H54 (cell line): ENCODE data around the gene PPIL3.

ENCODE experiments used
- DNase-seq: peaks from one replicate; pipeline ENCODE4 v3.0.0; 2011; ENCODE audit warnings: low spot score, mixed read lengths; ENCODE audit not compliant: insufficient read length
- FAIRE-seq: peaks from 3 replicates; lab custom pipeline; 2011; peaks lifted over from hg19 to GRCh38; lab: Jason Lieb, UNC
- POLR2A ChIP-seq: IDR thresholded peaks from 2 replicates; pipeline ENCODE4 v1.6.1; 2011; ENCODE audit warnings: low read depth, mild to moderate bottlenecking, low read length

Gene PPIL3

DNA sequence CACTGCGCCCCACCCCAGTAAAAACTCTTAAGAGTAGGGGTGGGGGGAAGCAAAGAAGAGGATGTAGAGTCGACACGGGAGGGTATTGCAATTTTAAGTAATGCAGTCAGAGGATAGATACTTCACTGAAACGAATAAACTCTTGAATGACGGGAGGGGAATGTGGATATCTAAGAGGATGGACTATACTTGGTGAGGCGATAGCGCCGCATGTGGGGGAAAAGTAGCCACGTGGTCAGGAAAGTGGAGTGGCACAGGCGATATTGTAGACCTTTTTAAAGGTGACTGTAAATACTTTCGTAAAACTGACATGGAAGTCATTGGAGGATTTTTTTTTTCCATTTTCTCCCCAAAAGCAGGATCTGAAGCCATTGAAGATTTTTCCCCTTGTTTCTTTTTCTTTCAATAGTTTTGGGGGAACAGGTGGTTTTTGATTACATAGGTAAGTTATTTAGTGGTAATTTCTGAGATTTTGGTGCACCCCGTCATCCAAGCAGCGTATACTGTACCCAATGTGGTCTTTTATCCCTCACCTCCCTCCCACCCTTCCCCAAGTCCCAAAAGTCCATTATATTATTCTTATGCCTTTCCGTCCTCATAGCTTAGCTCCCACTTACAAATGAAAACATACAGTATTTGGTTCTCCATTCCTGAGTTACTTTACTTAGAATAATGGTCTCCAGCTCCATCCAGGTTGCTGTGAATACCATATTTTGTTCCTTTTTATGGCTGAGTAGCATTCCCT is 38.2 kb downstream of the PPIL3 start:
- FAIRE-seq: no peak
- DNase-seq: no peak
- TF ChIP-seq POLR2A: no peak

DNA sequence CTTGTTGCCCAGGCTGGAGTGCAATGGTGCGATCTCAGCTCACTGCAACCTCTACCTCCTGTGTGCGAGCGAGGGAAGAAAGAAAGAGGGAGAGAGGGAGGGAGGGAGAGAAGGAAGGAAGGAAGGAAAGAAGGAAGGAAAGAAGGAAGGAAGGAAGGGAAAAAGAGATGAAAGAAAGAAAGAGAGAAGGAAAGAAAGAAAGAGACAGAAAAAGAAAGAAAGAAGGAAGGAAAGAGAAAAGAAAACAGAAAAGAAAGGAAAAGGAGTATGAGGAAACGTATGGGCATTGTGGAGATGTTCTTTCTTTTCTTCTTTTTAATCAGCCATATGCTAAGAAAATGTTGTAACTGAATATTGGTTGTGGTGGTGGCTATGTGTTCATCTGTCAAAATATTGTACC is 40.9 kb downstream of the PPIL3 start:
- FAIRE-seq: no peak
- DNase-seq: no peak
- no peak for TF ChIP-seq POLR2A

DNA sequence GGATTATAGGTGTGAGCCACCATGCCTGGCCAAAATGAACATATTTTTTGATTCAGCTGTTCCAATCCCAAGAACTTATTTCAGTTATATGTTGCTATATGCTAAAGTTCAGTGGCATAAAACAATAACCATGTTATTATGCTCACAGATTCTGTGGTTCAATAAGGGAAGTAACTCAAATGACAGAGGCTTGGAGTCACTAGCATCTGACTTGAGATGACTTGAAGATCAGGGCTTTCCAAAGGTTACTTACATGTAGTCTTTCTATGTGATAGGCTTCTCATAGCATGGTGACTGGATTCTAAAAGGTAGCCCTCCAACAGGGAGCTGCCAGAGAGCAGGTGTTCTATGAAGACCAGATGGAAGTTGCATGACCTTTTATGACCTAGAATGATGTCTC is 41.6 kb downstream of the PPIL3 start:
- DNase-seq: no peak
- TF ChIP-seq POLR2A: no peak
- no peak for FAIRE-seq

GRCh38 chr2:200845669-200846325 is 43.1 kb downstream of the PPIL3 start:
- no peak for TF ChIP-seq POLR2A
- DNase-seq: no peak
- no peak for FAIRE-seq

- DNase-seq (no peak), FAIRE-seq (no peak)
- no peak for TF ChIP-seq POLR2A
Measured at GRCh38 chr2:200845194-200845593, 43.7 kb downstream of the PPIL3 start.

DNA sequence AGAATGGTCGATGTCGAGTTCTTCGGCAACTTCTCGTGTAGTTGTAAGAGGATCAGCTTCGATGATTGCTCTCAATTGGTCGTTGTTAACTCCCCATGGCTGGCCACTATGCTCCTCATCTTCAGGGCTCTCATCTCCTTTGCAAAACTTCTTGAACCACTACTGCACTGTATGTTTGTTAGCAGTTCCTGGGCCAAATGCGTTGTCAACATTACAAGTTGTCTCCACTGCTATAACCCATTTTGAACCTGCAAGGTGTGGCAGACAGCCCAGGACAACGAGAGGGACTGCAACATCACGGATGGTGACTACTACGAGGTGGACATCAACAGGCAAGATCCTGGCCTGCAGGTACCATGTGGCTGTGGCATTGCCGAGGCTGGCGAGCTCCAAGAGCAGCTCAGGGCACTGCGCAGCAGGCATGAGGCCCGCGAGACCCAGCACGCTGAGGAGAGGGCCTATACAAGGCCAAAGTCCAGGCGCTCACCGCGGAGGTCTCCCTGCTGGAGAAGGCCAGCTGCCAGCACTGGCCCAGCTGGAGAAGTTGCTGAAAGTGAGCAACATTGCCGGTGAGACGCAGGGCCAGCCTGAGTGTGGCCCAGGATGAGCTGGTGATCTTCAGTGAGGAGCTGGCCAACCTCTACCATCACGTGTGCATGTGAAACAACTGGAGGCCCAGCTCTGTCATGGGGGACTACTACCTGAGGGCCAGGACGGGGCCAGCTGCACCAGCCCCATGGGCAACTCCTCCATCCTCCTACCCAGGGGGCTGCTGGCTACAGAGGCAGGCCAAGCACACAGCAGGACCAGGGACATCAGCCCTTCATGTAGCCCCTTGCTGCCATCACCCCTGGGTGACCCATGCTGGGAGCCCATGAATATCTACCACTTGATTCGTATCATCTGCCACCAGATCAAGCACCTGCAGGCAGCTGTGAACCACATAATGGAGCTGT is 44.6 kb downstream of the PPIL3 start:
- DNase-seq: no peak
- no peak for TF ChIP-seq POLR2A
- FAIRE-seq: no peak

GRCh38 chr2:200839513-200839912 is 49.4 kb downstream of the PPIL3 start:
- no peak for FAIRE-seq
- no peak for DNase-seq
- no peak for TF ChIP-seq POLR2A

DNA sequence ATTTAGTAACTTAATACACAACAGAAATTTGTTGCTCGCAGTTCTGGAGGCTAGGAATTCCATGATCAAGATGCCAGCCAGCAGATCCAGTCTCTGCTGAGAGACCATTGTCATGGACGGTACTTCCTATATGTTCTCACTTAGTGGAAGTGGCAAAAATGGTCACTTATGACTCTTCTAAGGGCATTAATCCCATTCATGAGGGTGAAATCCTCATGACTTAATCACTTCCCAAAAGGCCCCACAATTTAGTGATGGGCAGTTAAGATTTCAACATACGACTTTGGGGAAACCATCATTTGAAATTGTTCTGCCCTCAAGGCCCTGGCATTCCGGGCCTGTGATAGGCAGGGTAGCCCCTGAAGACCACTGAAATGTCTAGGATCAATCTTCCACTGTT is 54.2 kb downstream of the PPIL3 start:
- no peak for DNase-seq

DNA sequence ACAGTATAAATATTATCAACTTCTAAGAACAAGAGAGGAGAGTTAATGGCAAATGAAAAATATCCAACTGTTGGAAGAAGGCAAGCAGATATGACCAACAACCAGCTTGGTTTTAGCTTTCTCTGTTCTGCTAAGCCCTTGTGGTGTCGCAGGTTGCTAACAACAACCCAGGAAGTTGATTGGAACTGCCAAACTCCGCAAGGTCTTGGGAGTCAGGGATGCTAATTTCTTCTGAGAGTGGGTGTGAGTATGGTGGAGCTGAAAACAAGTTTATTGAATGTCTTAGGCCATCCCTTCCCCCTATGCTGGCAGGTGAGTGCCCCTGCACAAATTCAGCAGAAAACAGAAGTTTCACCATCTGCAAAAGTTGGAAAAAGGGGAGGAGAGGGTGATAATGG is 59.6 kb downstream of the PPIL3 start:
- DNase-seq (no peak), FAIRE-seq (no peak)
- no peak for TF ChIP-seq POLR2A

More for the DNA sequence above, 54.2 kb downstream of the PPIL3 start:
- FAIRE-seq: no peak
- TF ChIP-seq POLR2A: no peak

DNA sequence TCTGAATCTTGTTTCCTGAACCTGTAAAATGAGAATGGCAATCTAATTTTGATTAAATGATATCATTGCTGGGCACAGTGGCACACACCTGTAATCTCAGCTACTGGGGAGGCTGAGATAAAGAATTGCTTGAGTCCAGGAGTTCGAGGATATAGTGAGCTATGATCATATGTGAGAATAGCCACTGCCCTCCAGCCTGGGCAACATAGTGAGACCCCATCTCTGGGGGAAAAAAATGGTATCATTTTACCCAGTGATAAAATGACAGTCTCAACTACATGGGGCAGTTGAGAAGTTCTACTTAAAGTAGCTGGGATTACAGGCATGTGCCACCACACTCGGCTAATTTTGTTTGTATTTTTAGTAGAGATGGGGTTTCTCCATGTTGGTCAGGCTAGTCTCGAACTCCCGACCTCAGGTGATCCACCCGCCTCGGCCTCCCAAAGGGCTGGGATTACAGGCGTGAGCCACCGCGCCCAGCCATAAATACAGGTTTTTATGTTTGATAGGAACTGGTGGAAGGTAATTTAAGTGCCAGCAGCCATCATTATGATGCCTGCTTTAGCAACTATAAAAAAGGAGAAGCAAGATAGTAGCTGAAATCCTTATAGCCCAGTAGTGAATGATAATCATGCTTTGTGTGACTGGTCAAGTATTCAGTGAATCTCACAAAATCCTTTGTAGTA is 60.2 kb downstream of the PPIL3 start:
- no peak for FAIRE-seq
- DNase-seq: no peak
- no peak for TF ChIP-seq POLR2A

- FAIRE-seq (no peak), DNase-seq (no peak)
- no peak for TF ChIP-seq POLR2A
Measured at GRCh38 chr2:200828104-200828503, 60.8 kb downstream of the PPIL3 start.

DNA sequence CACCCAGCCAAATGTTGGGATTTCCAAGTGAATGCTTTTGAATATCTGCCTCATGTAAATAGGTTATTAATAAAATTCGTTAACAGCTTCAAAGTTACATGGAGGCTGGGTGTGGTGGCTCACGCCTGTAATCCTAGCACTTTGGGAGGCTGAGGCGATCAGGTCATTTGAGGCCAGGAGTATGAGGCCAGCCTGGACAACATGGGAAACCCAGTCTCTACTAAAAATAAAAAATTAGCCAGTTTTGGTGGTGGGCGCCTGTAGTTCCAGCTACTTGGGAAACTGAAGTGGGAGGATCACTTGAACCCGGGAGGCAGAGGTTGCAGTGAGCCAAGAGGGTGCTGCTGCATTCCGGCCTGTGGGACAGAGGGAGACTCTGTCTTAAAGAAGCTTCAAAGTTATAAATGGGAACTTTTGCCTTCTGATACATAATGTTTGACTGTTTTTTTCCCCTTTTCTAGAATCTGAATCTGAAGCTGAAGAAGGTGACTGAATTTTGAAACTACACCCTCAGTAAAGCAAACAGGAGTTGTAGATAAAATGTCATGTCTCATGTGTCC is 67.1 kb downstream of the PPIL3 start:
- no peak for TF ChIP-seq POLR2A
- no peak for FAIRE-seq
- no peak for DNase-seq
